ENCODE data around the gene SH3YL1.

SH3YL1 gene

DNA sequence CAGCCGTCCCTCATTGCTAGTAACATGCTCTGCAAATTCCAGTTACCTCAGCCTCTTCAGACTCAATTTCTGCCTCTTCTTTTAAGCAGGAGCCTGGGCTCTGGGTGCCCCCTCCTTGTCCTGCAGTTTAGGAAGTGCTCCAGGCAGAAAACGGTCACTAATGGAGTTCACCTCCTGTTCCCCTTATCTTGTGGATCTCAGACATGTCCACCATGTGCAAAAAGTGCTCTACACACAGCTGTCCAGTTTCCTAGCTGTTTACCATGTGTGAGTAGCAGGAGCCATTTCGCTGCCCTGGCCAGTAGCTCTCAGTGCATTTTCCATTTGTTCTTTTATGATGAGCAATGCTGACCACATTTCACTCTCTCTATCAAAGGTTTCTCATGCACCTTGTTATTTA lies 4.9 kb downstream of the SH3YL1 start:
- Histone ChIP-seq H3K27ac (ENCODE audit: low read depth, low read length) (no peak overlapping the region), H3K4me1 (ENCODE audit: control insufficient read depth, low read depth, low read length) (no peaks in the 10 kb centered on the region), H3K9ac (ENCODE audit: low read length) (no peak overlapping the region), H3K4me3 (ENCODE audit: low read length) (no peak overlapping the region), H3K23ac (ENCODE audit: low read length) (no peak overlapping the region), H2BK120ac (ENCODE audit: low read depth, low read length) (no peak overlapping the region), H3K79me1 (ENCODE audit: low read length) (no peaks in the 10 kb centered on the region), H3K18ac (ENCODE audit: low read length) (no peak overlapping the region), H3K36me3 (ENCODE audit: control insufficient read depth, insufficient read depth, low read length) (no peaks in the 10 kb centered on the region), H3K4me2 (ENCODE audit: low read length) (no peak overlapping the region), H2BK15ac (replicated peaks; ENCODE audit: low read depth) (no peak overlapping the region), H2AK5ac (ENCODE audit: low read length) (no peak overlapping the region), H3K79me2 (ENCODE audit: control insufficient read depth, insufficient read depth, low read length) (no peaks in the 10 kb centered on the region), H4K8ac (ENCODE audit: low read depth, low read length) (no peak overlapping the region), H3K4ac (ENCODE audit: low read depth, low read length) (no peak overlapping the region), H4K5ac (ENCODE audit: low read length) (no peak overlapping the region), H3K27me3 (ENCODE audit: insufficient read depth, low read length, poor library complexity) (no peaks in the 10 kb centered on the region), H3K56ac (ENCODE audit: low read length) (no peak overlapping the region), H2BK5ac (ENCODE audit: low read length) (no peak overlapping the region)
- no peak for DNase-seq
- WGBS (ENCODE audit: extremely low coverage, insufficient coverage, low lambda C conversion rate): no CpG with 5 or more reads among the region's 3 CpGs

DNA sequence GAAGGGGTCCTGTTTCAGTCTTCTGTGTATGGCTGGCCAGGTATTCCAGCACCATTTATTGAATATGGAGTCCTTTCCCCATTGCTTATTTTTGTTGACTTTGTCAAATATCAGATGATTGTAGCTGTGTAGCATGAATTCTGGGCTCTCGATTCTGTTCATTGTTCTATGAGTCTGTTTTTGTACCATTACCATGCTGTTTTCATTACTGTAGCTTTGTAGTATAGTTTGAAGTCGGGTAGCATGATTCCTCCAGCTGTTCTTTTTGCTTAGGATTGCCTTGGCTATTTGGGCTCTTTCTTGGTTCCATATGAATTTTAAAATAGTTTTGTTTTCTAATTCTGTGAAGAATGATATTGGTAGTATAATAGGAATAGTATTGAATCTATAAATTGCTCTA lies 6.0 kb downstream of the SH3YL1 start:
- no peaks in the 10 kb centered on the region for H3K27me3 ChIP-seq (ENCODE audit: insufficient read depth, low read length, poor library complexity)
- H3K79me1 ChIP-seq (ENCODE audit: low read length): no peaks in the 10 kb centered on the region
- H2BK5ac ChIP-seq (ENCODE audit: low read length): no peak overlapping the region
- H4K5ac ChIP-seq (ENCODE audit: low read length): no peak overlapping the region
- H3K4me1 ChIP-seq (ENCODE audit: control insufficient read depth, low read depth, low read length): no peaks in the 10 kb centered on the region
- no peak overlapping the region for H2BK120ac ChIP-seq (ENCODE audit: low read depth, low read length)
- H3K4ac ChIP-seq (ENCODE audit: low read depth, low read length): no peak overlapping the region
- no peak overlapping the region for H3K27ac ChIP-seq (ENCODE audit: low read depth, low read length)
- no peak overlapping the region for H3K56ac ChIP-seq (ENCODE audit: low read length)
- no peak overlapping the region for H3K23ac ChIP-seq (ENCODE audit: low read length)
- no peak overlapping the region for H3K4me2 ChIP-seq (ENCODE audit: low read length)
- no peaks in the 10 kb centered on the region for H3K79me2 ChIP-seq (ENCODE audit: control insufficient read depth, insufficient read depth, low read length)
- H3K36me3 ChIP-seq (ENCODE audit: control insufficient read depth, insufficient read depth, low read length): no peaks in the 10 kb centered on the region
- no peak overlapping the region for H3K18ac ChIP-seq (ENCODE audit: low read length)
- H2AK5ac ChIP-seq (ENCODE audit: low read length): no peak overlapping the region
- no CpG with 5 or more reads among the region's 2 CpGs for WGBS (ENCODE audit: extremely low coverage, insufficient coverage, low lambda C conversion rate)
- H2BK15ac ChIP-seq (replicated peaks; ENCODE audit: low read depth): no peak overlapping the region
- H3K4me3 ChIP-seq (ENCODE audit: low read length): no peak overlapping the region
- H4K8ac ChIP-seq (ENCODE audit: low read depth, low read length): no peak overlapping the region
- H3K9ac ChIP-seq (ENCODE audit: low read length): no peak overlapping the region
- no peak for DNase-seq

DNA sequence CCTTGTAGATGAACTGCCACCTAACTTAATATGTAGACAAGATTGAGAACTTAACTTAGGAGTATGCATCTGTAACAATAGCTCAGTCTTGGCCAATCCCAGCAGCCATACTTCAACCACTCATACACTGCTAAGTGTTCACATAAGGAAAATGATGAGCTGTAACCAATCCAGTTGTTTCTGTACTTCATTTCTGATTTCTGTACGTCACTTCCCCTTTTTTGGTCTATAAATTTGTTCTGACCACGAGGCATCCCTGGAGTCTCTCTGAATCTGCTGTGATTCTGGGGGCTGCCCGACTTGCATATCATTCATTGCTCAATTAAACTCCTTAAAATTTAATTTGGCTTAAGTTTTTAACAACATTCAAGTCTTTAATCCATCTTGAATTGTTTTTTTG lies 6.4 kb downstream of the SH3YL1 start:
- Histone ChIP-seq H3K4me2 (ENCODE audit: low read length) (no peak overlapping the region), H3K9ac (ENCODE audit: low read length) (no peak overlapping the region), H3K4ac (ENCODE audit: low read depth, low read length) (no peak overlapping the region), H3K56ac (ENCODE audit: low read length) (no peak overlapping the region), H2BK5ac (ENCODE audit: low read length) (no peak overlapping the region), H3K4me1 (ENCODE audit: control insufficient read depth, low read depth, low read length) (no peaks in the 10 kb centered on the region), H3K4me3 (ENCODE audit: low read length) (no peak overlapping the region), H3K23ac (ENCODE audit: low read length) (no peak overlapping the region), H3K27ac (ENCODE audit: low read depth, low read length) (no peak overlapping the region), H4K8ac (ENCODE audit: low read depth, low read length) (no peak overlapping the region), H3K36me3 (ENCODE audit: control insufficient read depth, insufficient read depth, low read length) (no peaks in the 10 kb centered on the region), H3K27me3 (ENCODE audit: insufficient read depth, low read length, poor library complexity) (no peaks in the 10 kb centered on the region), H2AK5ac (ENCODE audit: low read length) (no peak overlapping the region), H3K18ac (ENCODE audit: low read length) (no peak overlapping the region), H2BK120ac (ENCODE audit: low read depth, low read length) (no peak overlapping the region), H3K79me1 (ENCODE audit: low read length) (no peaks in the 10 kb centered on the region), H4K5ac (ENCODE audit: low read length) (no peak overlapping the region), H3K79me2 (ENCODE audit: control insufficient read depth, insufficient read depth, low read length) (no peaks in the 10 kb centered on the region), H2BK15ac (replicated peaks; ENCODE audit: low read depth) (no peak overlapping the region)
- WGBS (ENCODE audit: extremely low coverage, insufficient coverage, low lambda C conversion rate): no CpG with 5 or more reads among the region's 3 CpGs
- DNase-seq: no peak

DNA sequence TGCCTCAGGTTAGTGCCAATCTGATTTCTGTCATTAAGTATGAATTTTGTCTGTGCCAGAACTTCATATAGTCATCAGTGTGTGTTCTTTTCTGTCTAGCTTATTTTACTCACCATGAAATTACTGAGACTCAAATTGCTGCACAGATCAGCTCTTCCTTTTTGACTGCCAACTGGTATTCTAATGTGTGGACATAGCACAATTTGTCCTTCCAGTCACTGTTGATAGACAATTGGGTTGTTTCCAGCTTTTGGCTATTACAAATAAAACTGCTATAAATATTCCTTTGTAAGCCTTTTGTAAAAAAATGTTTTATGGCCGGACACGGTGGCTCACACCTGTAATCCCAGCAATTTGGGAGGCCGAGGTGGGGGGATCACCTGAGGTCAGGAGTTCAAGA lies 7.7 kb downstream of the SH3YL1 start:
- no CpG with 5 or more reads among the region's 3 CpGs for WGBS (ENCODE audit: extremely low coverage, insufficient coverage, low lambda C conversion rate)
- H2AK5ac ChIP-seq (ENCODE audit: low read length): no peak overlapping the region
- H4K8ac ChIP-seq (ENCODE audit: low read depth, low read length): no peak overlapping the region
- no peaks in the 10 kb centered on the region for H3K79me2 ChIP-seq (ENCODE audit: control insufficient read depth, insufficient read depth, low read length)
- H3K9ac ChIP-seq (ENCODE audit: low read length): no peak overlapping the region
- no peak overlapping the region for H2BK15ac ChIP-seq (replicated peaks; ENCODE audit: low read depth)
- no peaks in the 10 kb centered on the region for H3K36me3 ChIP-seq (ENCODE audit: control insufficient read depth, insufficient read depth, low read length)
- no peak overlapping the region for H3K4ac ChIP-seq (ENCODE audit: low read depth, low read length)
- H2BK120ac ChIP-seq (ENCODE audit: low read depth, low read length): no peak overlapping the region
- H3K27ac ChIP-seq (ENCODE audit: low read depth, low read length): no peak overlapping the region
- no peak overlapping the region for H4K5ac ChIP-seq (ENCODE audit: low read length)
- no peak overlapping the region for H3K56ac ChIP-seq (ENCODE audit: low read length)
- no peaks in the 10 kb centered on the region for H3K4me1 ChIP-seq (ENCODE audit: control insufficient read depth, low read depth, low read length)
- H3K4me3 ChIP-seq (ENCODE audit: low read length): no peak overlapping the region
- H3K27me3 ChIP-seq (ENCODE audit: insufficient read depth, low read length, poor library complexity): no peaks in the 10 kb centered on the region
- H3K18ac ChIP-seq (ENCODE audit: low read length): no peak overlapping the region
- no peaks in the 10 kb centered on the region for H3K79me1 ChIP-seq (ENCODE audit: low read length)
- H3K4me2 ChIP-seq (ENCODE audit: low read length): no peak overlapping the region
- H3K23ac ChIP-seq (ENCODE audit: low read length): no peak overlapping the region
- no peak for DNase-seq
- no peak overlapping the region for H2BK5ac ChIP-seq (ENCODE audit: low read length)

DNA sequence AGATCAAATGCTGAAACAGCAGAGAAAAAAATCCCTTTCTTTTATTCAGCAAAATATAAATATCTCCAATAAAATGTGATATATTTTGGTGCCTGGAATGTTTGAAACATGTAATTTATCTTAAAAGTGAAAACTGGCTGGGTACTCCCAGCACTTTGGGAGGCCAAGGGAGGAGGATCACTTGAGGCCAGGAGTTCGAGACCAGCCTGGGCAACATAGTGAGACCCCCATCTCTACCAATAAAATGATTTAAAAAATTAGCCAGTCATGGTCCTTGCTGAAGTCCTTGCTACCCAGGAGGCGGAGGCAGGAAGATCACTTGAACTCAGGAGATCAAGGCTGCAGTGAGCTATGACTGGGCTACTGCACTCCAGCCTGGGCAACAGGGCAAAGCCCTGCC lies 8.6 kb downstream of the SH3YL1 start:
- Histone ChIP-seq H3K36me3 (ENCODE audit: control insufficient read depth, insufficient read depth, low read length) (no peaks in the 10 kb centered on the region), H4K5ac (ENCODE audit: low read length) (no peak overlapping the region), H3K27me3 (ENCODE audit: insufficient read depth, low read length, poor library complexity) (no peaks in the 10 kb centered on the region), H2AK5ac (ENCODE audit: low read length) (no peak overlapping the region), H3K9ac (ENCODE audit: low read length) (no peak overlapping the region), H3K4me3 (ENCODE audit: low read length) (no peak overlapping the region), H3K4me1 (ENCODE audit: control insufficient read depth, low read depth, low read length) (no peaks in the 10 kb centered on the region), H3K79me1 (ENCODE audit: low read length) (no peaks in the 10 kb centered on the region), H3K18ac (ENCODE audit: low read length) (no peak overlapping the region), H3K27ac (ENCODE audit: low read depth, low read length) (no peak overlapping the region), H3K4me2 (ENCODE audit: low read length) (no peak overlapping the region), H3K4ac (ENCODE audit: low read depth, low read length) (no peak overlapping the region), H2BK120ac (ENCODE audit: low read depth, low read length) (no peak overlapping the region), H3K79me2 (ENCODE audit: control insufficient read depth, insufficient read depth, low read length) (no peaks in the 10 kb centered on the region), H3K23ac (ENCODE audit: low read length) (no peak overlapping the region), H2BK15ac (replicated peaks; ENCODE audit: low read depth) (no peak overlapping the region), H2BK5ac (ENCODE audit: low read length) (no peak overlapping the region), H4K8ac (ENCODE audit: low read depth, low read length) (no peak overlapping the region), H3K56ac (ENCODE audit: low read length) (no peak overlapping the region)
- no CpG with 5 or more reads among the region's 2 CpGs for WGBS (ENCODE audit: extremely low coverage, insufficient coverage, low lambda C conversion rate)
- no peak for DNase-seq

DNA sequence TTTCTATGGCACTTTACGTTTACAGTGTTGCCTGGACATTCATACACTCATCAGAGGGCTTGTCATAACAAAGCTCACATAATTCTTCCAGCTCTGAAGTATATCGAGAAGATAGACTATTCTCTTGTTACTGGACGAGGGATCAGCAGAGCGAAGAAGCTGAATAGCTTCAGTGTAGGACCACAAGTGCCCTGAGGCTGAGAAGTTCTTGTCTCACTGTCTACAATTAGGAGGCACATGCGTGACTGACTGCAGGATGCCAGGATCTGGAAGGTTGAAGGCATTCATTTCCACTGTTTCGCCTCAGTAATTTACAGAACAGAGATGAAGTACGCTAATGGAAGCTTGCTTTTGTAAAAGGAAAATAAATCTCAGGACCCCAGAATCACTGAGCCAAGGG lies 9.6 kb downstream of the SH3YL1 start:
- Histone ChIP-seq H3K27me3 (ENCODE audit: insufficient read depth, low read length, poor library complexity) (no peaks in the 10 kb centered on the region), H3K79me2 (ENCODE audit: control insufficient read depth, insufficient read depth, low read length) (no peaks in the 10 kb centered on the region), H3K79me1 (ENCODE audit: low read length) (no peaks in the 10 kb centered on the region), H3K56ac (ENCODE audit: low read length) (no peak overlapping the region), H3K23ac (ENCODE audit: low read length) (no peak overlapping the region), H2BK120ac (ENCODE audit: low read depth, low read length) (no peak overlapping the region), H3K4me3 (ENCODE audit: low read length) (no peak overlapping the region), H2BK15ac (replicated peaks; ENCODE audit: low read depth) (no peak overlapping the region), H3K18ac (ENCODE audit: low read length) (no peak overlapping the region), H3K9ac (ENCODE audit: low read length) (no peak overlapping the region), H4K8ac (ENCODE audit: low read depth, low read length) (no peak overlapping the region), H3K36me3 (ENCODE audit: control insufficient read depth, insufficient read depth, low read length) (no peaks in the 10 kb centered on the region), H3K4me1 (ENCODE audit: control insufficient read depth, low read depth, low read length) (no peaks in the 10 kb centered on the region), H2AK5ac (ENCODE audit: low read length) (no peak overlapping the region), H3K4ac (ENCODE audit: low read depth, low read length) (no peak overlapping the region), H4K5ac (ENCODE audit: low read length) (no peak overlapping the region), H3K4me2 (ENCODE audit: low read length) (no peak overlapping the region), H2BK5ac (ENCODE audit: low read length) (no peak overlapping the region), H3K27ac (ENCODE audit: low read depth, low read length) (no peak overlapping the region)
- no peak for DNase-seq
- no CpG with 5 or more reads among the region's 7 CpGs for WGBS (ENCODE audit: extremely low coverage, insufficient coverage, low lambda C conversion rate)
